HepG2 (cell line): ENCODE results near the gene THEMIS. TPM values are rescaled to one million over a fixed set of nuclear protein-coding genes. Genes with fewer than 3 reads are reported as not detected.

Experiments
- ATAC-seq: fragments of 200-7000 bp; cut with Tn5 transposase; 3 replicates; pipeline ENCODE4 v1.9.1; 2020; ENCODE audit warnings: mild to moderate bottlenecking, moderate library complexity
- BruUV-seq: library from RNA; stranded (reverse); fragments of 400-500 nt; replicated peaks from 2 replicates; lab custom pipeline; 2021; lab: Mats Ljungman, UMichigan
- CTCF ChIA-PET: fragments of 300-600 bp; formaldehyde crosslinking; extraction: SDS; loops from one replicate; lab custom pipeline; 2021; ENCODE audit warnings: low total read pairs, inconsistent platforms, low intra/inter-chr PET ratio; lab: Yijun Ruan, JAX
- POLR2A ChIA-PET: fragments of 350-600 bp; sonication (Branson Sonifier 250); formaldehyde crosslinking; loops from one replicate; lab custom pipeline; 2020; ENCODE audit warnings: antibody characterized with exemption, inconsistent platforms; lab: Yijun Ruan, JAX
- DNase-seq: peaks from one replicate; pipeline ENCODE4 v3.0.0-alpha.2; 2015; ENCODE audit warnings: low spot score
- FAIRE-seq: peaks from 3 replicates; lab custom pipeline; 2011; peaks lifted over from hg19 to GRCh38; lab: Jason Lieb, UNC
- H2AFZ ChIP-seq: one replicate; pipeline ENCODE4 v1.6.1; 2011; ENCODE audit warnings: low read length, inconsistent platforms
- H3K27ac ChIP-seq: fragments of 300-600 bp; 3 replicates; pipeline ENCODE4 v1.8.0; 2011; ENCODE audit warnings: mixed run types, mild to moderate bottlenecking, mixed read lengths, low read length, inconsistent platforms; ENCODE audit not compliant: insufficient read depth; ENCODE audit errors: extremely low read length
- H3K27me3 ChIP-seq, 2 experiments: fragments of 200-600 bp in 1 of 2; 2 replicates in 1 of 2; 3 replicates in 1 of 2; pipeline versions ENCODE4 v1.6.0 to v1.8.0; 2011; ENCODE audit warnings: low read length in 2 of 2, mild to moderate bottlenecking in 2 of 2, moderate library complexity in 2 of 2, inconsistent platforms in 1 of 2; ENCODE audit not compliant: insufficient read depth in 2 of 2, control insufficient read depth in 1 of 2
- H3K36me3 ChIP-seq, 2 experiments: fragments of 200-600 bp in 1 of 2; replicated peaks in 1 of 2; 2 replicates in 1 of 2; 3 replicates in 1 of 2; pipeline versions ENCODE4 v1.5.1 to v1.8.0; 2011; ENCODE audit warnings: low read length in 2 of 2, inconsistent platforms in 1 of 2; ENCODE audit not compliant: insufficient read depth in 2 of 2, control insufficient read depth in 1 of 2
- H3K4me1 ChIP-seq: 2 replicates; pipeline ENCODE4 v1.5.1; 2012; ENCODE audit warnings: low read length, inconsistent platforms; ENCODE audit not compliant: insufficient read depth
- H3K4me2 ChIP-seq: 2 replicates; pipeline ENCODE4 v1.6.0; 2011; ENCODE audit warnings: low read depth, low read length, inconsistent platforms
- H3K4me3 ChIP-seq, 3 experiments: fragments of 200-600 bp in 1 of 3; sonication (generic), shearing (Covaris generic) in 1 of 3; replicated peaks in 1 of 3; 2 replicates each; pipeline ENCODE4 v1.5.1; 2011 to 2016; ENCODE audit warnings: low read length in 3 of 3, inconsistent platforms in 2 of 3, low read depth in 2 of 3, mild to moderate bottlenecking in 2 of 3, control low read depth in 1 of 3, mixed read lengths in 1 of 3; ENCODE audit not compliant: insufficient read depth in 1 of 3
- H3K79me2 ChIP-seq: one replicate; pipeline ENCODE4 v1.6.1; 2011; ENCODE audit warnings: low read length, inconsistent platforms; ENCODE audit not compliant: insufficient read depth
- H3K9ac ChIP-seq: 2 replicates; pipeline ENCODE4 v1.6.0; 2011; ENCODE audit warnings: mild to moderate bottlenecking, low read depth, low read length, inconsistent platforms; ENCODE audit not compliant: insufficient read depth
- H3K9me3 ChIP-seq: 2 replicates; pipeline ENCODE4 v1.5.1; 2012; ENCODE audit warnings: mild to moderate bottlenecking, low read length
- H4K20me1 ChIP-seq: 2 replicates; pipeline ENCODE4 v1.6.0; 2011; ENCODE audit warnings: inconsistent platforms, mild to moderate bottlenecking, low read length, moderate library complexity; ENCODE audit not compliant: insufficient read depth
- AKAP8 ChIP-seq: sonication (generic); formaldehyde crosslinking; IDR thresholded peaks from 2 replicates; pipeline ENCODE4 v1.5.1; 2020; ENCODE audit warnings: mild to moderate bottlenecking, missing genetic modification reagents
- FOSL2 ChIP-seq: sonication (generic); formaldehyde crosslinking; IDR thresholded peaks from 2 replicates; pipeline ENCODE4 v1.4.0; 2020; ENCODE audit warnings: missing genetic modification reagents
- HIVEP1 ChIP-seq: sonication (generic); formaldehyde crosslinking; IDR thresholded peaks from 2 replicates; pipeline ENCODE4 v1.4.0; 2020; ENCODE audit warnings: mild to moderate bottlenecking, missing genetic modification reagents
- ZNF343 ChIP-seq: sonication (generic); formaldehyde crosslinking; IDR thresholded peaks from 2 replicates; pipeline ENCODE4 v1.4.0; 2020; ENCODE audit warnings: mild to moderate bottlenecking, missing genetic modification reagents
- ZNF468 ChIP-seq: sonication (generic); formaldehyde crosslinking; IDR thresholded peaks from 2 replicates; pipeline ENCODE4 v1.8.0; 2022; ENCODE audit warnings: mild to moderate bottlenecking, moderate library complexity, missing genetic modification reagents
- ZNF510 ChIP-seq: sonication (generic); formaldehyde crosslinking; IDR thresholded peaks from 2 replicates; pipeline ENCODE4 v1.4.0; 2020; ENCODE audit warnings: low read depth, mild to moderate bottlenecking, missing genetic modification reagents
- WGBS: methylation state at CpG from one replicate; pipeline ENCODE4 v1.1.6; 2017; ENCODE audit warnings: low lambda C conversion rate; 5-methylcytosine and 5-hydroxymethylcytosine counted together
- in situ Hi-C: cut with HindIII; loops from 2 replicates; pipeline ENCODE4 v1.10.0; 2017; ENCODE audit warnings: low pct_unique_long_range_greater_than_20kb; ENCODE audit not compliant: extremely low pct_ligation_motif_present
- intact Hi-C: fragments of 100-400 bp; cut with micrococcal nuclease; formaldehyde crosslinking; loops from one replicate; pipeline ENCODE4 v1.10.0; 2022; ENCODE audit not compliant: unreplicated experiment
- polyA plus RNA-seq, 8 experiments: library from polyadenylated mRNA; depleted of rRNA in 3 of 8; stranded (reverse) in 7 of 8; unstranded in 1 of 8; fragments of >200 nt; fragmentation: Illumina TruSeq in 4 of 8; extraction: Trizol in 4 of 8; gene quantifications; 2 replicates each; pipeline versions ENCODE4 v1.2.1 to v1.2.3, GENCODE V29; 2011 to 2016; ENCODE audit warnings: low read depth in 4 of 8, missing spikeins in 1 of 8, mixed read lengths in 1 of 8; ENCODE audit not compliant: insufficient read depth in 1 of 8
- total RNA-seq, 5 experiments: library from RNA; depleted of rRNA; stranded (reverse); fragments of >200 nt; fragmentation: Illumina TruSeq; extraction: Trizol; gene quantifications; 2 replicates each; pipeline ENCODE4 v1.2.3, GENCODE V29; 2016; ENCODE audit warnings: low read depth in 1 of 5
- TF ChIP-seq, protein P1 (sequence below): sonication (generic); formaldehyde crosslinking; IDR thresholded peaks from 2 replicates; pipeline ENCODE4 v1.4.0; 2020; ENCODE audit warnings: mild to moderate bottlenecking, missing genetic modification reagents
- TF ChIP-seq, protein P2 (sequence below): sonication (generic); formaldehyde crosslinking; IDR thresholded peaks from 2 replicates; pipeline ENCODE4 v1.5.1; 2020; ENCODE audit warnings: mild to moderate bottlenecking, missing genetic modification reagents, moderate library complexity
- TF ChIP-seq, protein P3 (sequence below): IDR thresholded peaks from 2 replicates; pipeline ENCODE4 v1.6.1; 2016; ENCODE audit warnings: low read depth, missing genetic modification reagents, missing compliant biosample characterization
- TF ChIP-seq, protein P4 (sequence below): sonication (generic); formaldehyde crosslinking; IDR thresholded peaks from 2 replicates; pipeline ENCODE4 v1.5.0; 2020; ENCODE audit warnings: mild to moderate bottlenecking, low read depth, missing genetic modification reagents, borderline replicate concordance

The THEMIS gene
- total and polyA plus RNA-seq, 2 of the 13 experiments (the other 11 are each of a cell fraction or from before 2014, with no cell fraction given), result not detected

DNA sequence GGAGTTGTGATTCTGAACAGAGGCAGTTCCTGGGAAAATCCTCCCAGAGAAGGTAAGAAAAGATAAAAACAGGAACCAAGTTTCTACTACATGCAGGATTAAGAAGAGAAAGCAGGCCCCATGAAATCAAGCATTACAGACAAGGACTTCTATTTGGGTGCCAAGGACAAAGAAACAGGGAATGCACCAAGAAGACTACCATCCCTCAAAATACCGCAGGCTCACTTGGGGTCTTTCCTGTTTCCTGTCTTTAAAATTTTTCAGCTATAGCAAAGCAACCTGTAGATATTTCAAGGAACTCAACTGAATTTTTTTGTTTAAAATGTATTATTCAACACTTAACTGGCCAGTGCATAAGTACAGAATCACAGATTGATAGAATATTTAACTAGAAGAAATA lies 107.5 kb downstream of the THEMIS start:
- Histone ChIP-seq H3K27ac (no peak overlapping the region), H3K9ac (no peak overlapping the region), H3K4me3 (no peak overlapping the region), H2AFZ (no peak overlapping the region), H3K79me2 (no peaks in the 10 kb centered on the region), H3K36me3 (no peaks in the 10 kb centered on the region), H3K4me1 (no peaks in the 10 kb centered on the region), H3K4me2 (no peak overlapping the region), H3K9me3 (no peaks in the 10 kb centered on the region), H4K20me1 (no peaks in the 10 kb centered on the region)
- no TSS peak for BruUV-seq
- CTCF ChIA-PET, result no interaction called here
- POLR2A ChIA-PET, result no interaction called here
- intact Hi-C loops, result no loop called here
- WGBS, result 15% methylated on average over 1 of the region's 1 CpG
- FAIRE-seq, result no peak
- DNase-seq, result no peak
- in situ Hi-C loops, result no loop called here
- TF ChIP-seq ZNF343 (CRISPR knock-in tag) (no peak), ZNF510 (CRISPR knock-in tag) (no peak), HIVEP1 (no peak), ZNF468 (CRISPR knock-in tag) (no peak), FOSL2 (CRISPR knock-in tag) (no peak), AKAP8 (CRISPR knock-in tag) (no peak)
- TF ChIP-seq, protein P1, sequence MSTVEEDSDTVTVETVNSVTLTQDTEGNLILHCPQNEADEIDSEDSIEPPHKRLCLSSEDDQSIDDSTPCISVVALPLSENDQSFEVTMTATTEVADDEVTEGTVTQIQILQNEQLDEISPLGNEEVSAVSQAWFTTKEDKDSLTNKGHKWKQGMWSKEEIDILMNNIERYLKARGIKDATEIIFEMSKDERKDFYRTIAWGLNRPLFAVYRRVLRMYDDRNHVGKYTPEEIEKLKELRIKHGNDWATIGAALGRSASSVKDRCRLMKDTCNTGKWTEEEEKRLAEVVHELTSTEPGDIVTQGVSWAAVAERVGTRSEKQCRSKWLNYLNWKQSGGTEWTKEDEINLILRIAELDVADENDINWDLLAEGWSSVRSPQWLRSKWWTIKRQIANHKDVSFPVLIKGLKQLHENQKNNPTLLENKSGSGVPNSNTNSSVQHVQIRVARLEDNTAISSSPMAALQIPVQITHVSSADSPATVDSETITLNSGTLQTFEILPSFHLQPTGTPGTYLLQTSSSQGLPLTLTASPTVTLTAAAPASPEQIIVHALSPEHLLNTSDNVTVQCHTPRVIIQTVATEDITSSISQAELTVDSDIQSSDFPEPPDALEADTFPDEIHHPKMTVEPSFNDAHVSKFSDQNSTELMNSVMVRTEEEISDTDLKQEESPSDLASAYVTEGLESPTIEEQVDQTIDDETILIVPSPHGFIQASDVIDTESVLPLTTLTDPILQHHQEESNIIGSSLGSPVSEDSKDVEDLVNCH (CRISPR knock-in tag), result no peak
- TF ChIP-seq, protein P2, sequence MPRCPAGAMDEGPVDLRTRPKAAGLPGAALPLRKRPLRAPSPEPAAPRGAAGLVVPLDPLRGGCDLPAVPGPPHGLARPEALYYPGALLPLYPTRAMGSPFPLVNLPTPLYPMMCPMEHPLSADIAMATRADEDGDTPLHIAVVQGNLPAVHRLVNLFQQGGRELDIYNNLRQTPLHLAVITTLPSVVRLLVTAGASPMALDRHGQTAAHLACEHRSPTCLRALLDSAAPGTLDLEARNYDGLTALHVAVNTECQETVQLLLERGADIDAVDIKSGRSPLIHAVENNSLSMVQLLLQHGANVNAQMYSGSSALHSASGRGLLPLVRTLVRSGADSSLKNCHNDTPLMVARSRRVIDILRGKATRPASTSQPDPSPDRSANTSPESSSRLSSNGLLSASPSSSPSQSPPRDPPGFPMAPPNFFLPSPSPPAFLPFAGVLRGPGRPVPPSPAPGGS (CRISPR knock-in tag), result no peak
- TF ChIP-seq, protein P3, sequence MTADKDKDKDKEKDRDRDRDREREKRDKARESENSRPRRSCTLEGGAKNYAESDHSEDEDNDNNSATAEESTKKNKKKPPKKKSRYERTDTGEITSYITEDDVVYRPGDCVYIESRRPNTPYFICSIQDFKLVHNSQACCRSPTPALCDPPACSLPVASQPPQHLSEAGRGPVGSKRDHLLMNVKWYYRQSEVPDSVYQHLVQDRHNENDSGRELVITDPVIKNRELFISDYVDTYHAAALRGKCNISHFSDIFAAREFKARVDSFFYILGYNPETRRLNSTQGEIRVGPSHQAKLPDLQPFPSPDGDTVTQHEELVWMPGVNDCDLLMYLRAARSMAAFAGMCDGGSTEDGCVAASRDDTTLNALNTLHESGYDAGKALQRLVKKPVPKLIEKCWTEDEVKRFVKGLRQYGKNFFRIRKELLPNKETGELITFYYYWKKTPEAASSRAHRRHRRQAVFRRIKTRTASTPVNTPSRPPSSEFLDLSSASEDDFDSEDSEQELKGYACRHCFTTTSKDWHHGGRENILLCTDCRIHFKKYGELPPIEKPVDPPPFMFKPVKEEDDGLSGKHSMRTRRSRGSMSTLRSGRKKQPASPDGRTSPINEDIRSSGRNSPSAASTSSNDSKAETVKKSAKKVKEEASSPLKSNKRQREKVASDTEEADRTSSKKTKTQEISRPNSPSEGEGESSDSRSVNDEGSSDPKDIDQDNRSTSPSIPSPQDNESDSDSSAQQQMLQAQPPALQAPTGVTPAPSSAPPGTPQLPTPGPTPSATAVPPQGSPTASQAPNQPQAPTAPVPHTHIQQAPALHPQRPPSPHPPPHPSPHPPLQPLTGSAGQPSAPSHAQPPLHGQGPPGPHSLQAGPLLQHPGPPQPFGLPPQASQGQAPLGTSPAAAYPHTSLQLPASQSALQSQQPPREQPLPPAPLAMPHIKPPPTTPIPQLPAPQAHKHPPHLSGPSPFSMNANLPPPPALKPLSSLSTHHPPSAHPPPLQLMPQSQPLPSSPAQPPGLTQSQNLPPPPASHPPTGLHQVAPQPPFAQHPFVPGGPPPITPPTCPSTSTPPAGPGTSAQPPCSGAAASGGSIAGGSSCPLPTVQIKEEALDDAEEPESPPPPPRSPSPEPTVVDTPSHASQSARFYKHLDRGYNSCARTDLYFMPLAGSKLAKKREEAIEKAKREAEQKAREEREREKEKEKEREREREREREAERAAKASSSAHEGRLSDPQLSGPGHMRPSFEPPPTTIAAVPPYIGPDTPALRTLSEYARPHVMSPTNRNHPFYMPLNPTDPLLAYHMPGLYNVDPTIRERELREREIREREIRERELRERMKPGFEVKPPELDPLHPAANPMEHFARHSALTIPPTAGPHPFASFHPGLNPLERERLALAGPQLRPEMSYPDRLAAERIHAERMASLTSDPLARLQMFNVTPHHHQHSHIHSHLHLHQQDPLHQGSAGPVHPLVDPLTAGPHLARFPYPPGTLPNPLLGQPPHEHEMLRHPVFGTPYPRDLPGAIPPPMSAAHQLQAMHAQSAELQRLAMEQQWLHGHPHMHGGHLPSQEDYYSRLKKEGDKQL (CRISPR knock-in tag), result no peak
- TF ChIP-seq, protein P4, sequence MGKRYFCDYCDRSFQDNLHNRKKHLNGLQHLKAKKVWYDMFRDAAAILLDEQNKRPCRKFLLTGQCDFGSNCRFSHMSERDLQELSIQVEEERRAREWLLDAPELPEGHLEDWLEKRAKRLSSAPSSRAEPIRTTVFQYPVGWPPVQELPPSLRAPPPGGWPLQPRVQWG (CRISPR knock-in tag), result no peak
- TF ChIP-seq, all 625 proteins: peak for 0
- ATAC-seq, result no peak
- no peaks in the 10 kb centered on the region; a peak in 2 of 5 replicates for H3K27me3 ChIP-seq
